BLaER1 (cell line): ENCODE results near the gene ODF4.
"Not testable (repeated sequence)": the region's sequence is repeated elsewhere in the genome, so short reads cannot be mapped to it uniquely, and the experiment has no call there.

Experiments
- H3K27ac ChIP-seq: shearing (Covaris generic); formaldehyde crosslinking; 2 replicates; pipeline ENCODE4 v1.8.1; 2022
- H3K27me3 ChIP-seq: shearing (Covaris generic); formaldehyde crosslinking; 2 replicates; pipeline ENCODE4 v1.8.1; 2022
- H3K36me3 ChIP-seq: shearing (Covaris generic); formaldehyde crosslinking; 2 replicates; pipeline ENCODE4 v1.8.1; 2022
- H3K4me1 ChIP-seq: shearing (Covaris generic); formaldehyde crosslinking; 2 replicates; pipeline ENCODE4 v1.8.1; 2022
- H3K4me2 ChIP-seq: shearing (Covaris generic); formaldehyde crosslinking; 2 replicates; pipeline ENCODE4 v1.8.1; 2022
- H3K4me3 ChIP-seq: shearing (Covaris generic); formaldehyde crosslinking; 2 replicates; pipeline ENCODE4 v1.8.1; 2022
- H3K9ac ChIP-seq: shearing (Covaris generic); formaldehyde crosslinking; 2 replicates; pipeline ENCODE4 v1.8.1; 2022
- H3K9me3 ChIP-seq: shearing (Covaris generic); formaldehyde crosslinking; 2 replicates; pipeline ENCODE4 v1.8.1; 2022
- H4K20me1 ChIP-seq: shearing (Covaris generic); formaldehyde crosslinking; 2 replicates; pipeline ENCODE4 v1.8.1; 2022
- Cebpa-rat ChIP-seq: shearing (Covaris generic); IDR thresholded peaks from 2 replicates; pipeline ENCODE4 v1.8.1; 2022

Gene ODF4

GRCh38 chr17:8377422-8377821 lies 37.8 kb downstream of the ODF4 start:
- H3K9ac ChIP-seq: no peak overlapping the region
- H3K4me1 ChIP-seq: peaks cover 66% of the 10 kb centered on the region
- H3K4me3 ChIP-seq: no peak overlapping the region
- peak overlapping the region; percentile 96; the same call in 1 of the 2 replicates for H3K4me2 ChIP-seq
- H3K36me3 ChIP-seq: peaks cover 57% of the 10 kb centered on the region
- H3K27ac ChIP-seq: peak overlapping the region; percentile 10; the same call in 1 of the 2 replicates
- TF ChIP-seq Cebpa-rat: no peak
- no peaks in the 10 kb centered on the region for H3K27me3 ChIP-seq
- no peaks in the 10 kb centered on the region for H3K9me3 ChIP-seq
- peaks cover 58% of the 10 kb centered on the region for H4K20me1 ChIP-seq

- Histone ChIP-seq H3K4me1 (peaks cover 66% of the 10 kb centered on the region), H3K36me3 (peaks cover 57% of the 10 kb centered on the region), H4K20me1 (peaks cover 62% of the 10 kb centered on the region), H3K9ac (0 out of 2 replicates have a peak overlapping the region, but pooled peaks have one; percentile 11)
- H3K9me3 ChIP-seq, H3K4me2 ChIP-seq, H3K27ac ChIP-seq, H3K4me3 ChIP-seq, H3K27me3 ChIP-seq: not testable (repeated sequence)
These were observed 38.5 kb downstream of the ODF4 start for GRCh38 chr17:8378117-8378516.

GRCh38 chr17:8380049-8380448 lies 40.4 kb downstream of the ODF4 start:
- no peaks in the 10 kb centered on the region for H3K27me3 ChIP-seq
- H3K4me1 ChIP-seq: peaks cover 75% of the 10 kb centered on the region
- H3K4me3 ChIP-seq: no peak overlapping the region; the same call in 1 of the 2 replicates
- TF ChIP-seq Cebpa-rat: no peak
- H4K20me1 ChIP-seq: peaks cover 62% of the 10 kb centered on the region
- peak overlapping the region; percentile 89 for H3K4me2 ChIP-seq
- H3K9ac ChIP-seq: peak overlapping the region; percentile 95; the same call in 1 of the 2 replicates
- H3K27ac ChIP-seq: no peak overlapping the region
- H3K9me3 ChIP-seq: no peaks in the 10 kb centered on the region
- H3K36me3 ChIP-seq: peaks cover 55% of the 10 kb centered on the region

GRCh38 chr17:8382052-8382879 lies 42.6 kb downstream of the ODF4 start:
- Histone ChIP-seq H3K4me2 (peak overlapping the region; percentile 89), H3K9me3 (no peaks in the 10 kb centered on the region), H4K20me1 (peaks cover 55% of the 10 kb centered on the region), H3K4me3 (peak overlapping the region; percentile 75), H3K27me3 (no peaks in the 10 kb centered on the region), H3K36me3 (peaks cover 49% of the 10 kb centered on the region), H3K4me1 (peaks cover 63% of the 10 kb centered on the region), H3K9ac (peak overlapping the region; percentile 95), H3K27ac (peak overlapping the region; percentile 94)
- peak; percentile 24; the same call in 1 of the 2 replicates for TF ChIP-seq Cebpa-rat

- Histone ChIP-seq H3K4me2 (peak overlapping the region; percentile 89), H3K4me3 (peak overlapping the region; percentile 75), H3K4me1 (peaks cover 57% of the 10 kb centered on the region), H3K27me3 (no peaks in the 10 kb centered on the region), H3K27ac (peak overlapping the region; percentile 94), H4K20me1 (peaks cover 50% of the 10 kb centered on the region), H3K36me3 (peaks cover 43% of the 10 kb centered on the region), H3K9ac (peak overlapping the region; percentile 95), H3K9me3 (no peaks in the 10 kb centered on the region)
- no peak for TF ChIP-seq Cebpa-rat
These were observed 43.2 kb downstream of the ODF4 start for GRCh38 chr17:8382880-8383142.

- peaks cover 39% of the 10 kb centered on the region for H3K36me3 ChIP-seq
- peak within 1 kb of the TSS; percentile 95 for H3K9ac ChIP-seq
- peak within 1 kb of the TSS; percentile 94 for H3K27ac ChIP-seq
- peaks cover 45% of the 10 kb centered on the region for H4K20me1 ChIP-seq
- peak; percentile 73 for TF ChIP-seq Cebpa-rat
- peak within 1 kb of the TSS; percentile 89 for H3K4me2 ChIP-seq
- peak within 1 kb of the TSS; percentile 75 for H3K4me3 ChIP-seq
- no peaks in the 10 kb centered on the region for H3K27me3 ChIP-seq
- peaks cover 53% of the 10 kb centered on the region for H3K4me1 ChIP-seq
- H3K9me3 ChIP-seq: no peaks in the 10 kb centered on the region
These were observed 43.6 kb downstream of the ODF4 start, which contains the start of gene RPL26 for GRCh38 chr17:8383143-8383822. RPL26 (minus strand) TSS chr17:8383193; CDS start chr17:8382310, 883 bp downstream.

- Histone ChIP-seq H3K9ac (peak overlapping the region; percentile 95; the same call in 1 of the 2 replicates), H3K4me2 (peak overlapping the region; percentile 74), H3K36me3 (peaks cover 23% of the 10 kb centered on the region), H3K4me1 (peaks cover 37% of the 10 kb centered on the region), H3K27ac (no peak overlapping the region; the same call in 1 of the 2 replicates), H3K9me3 (no peaks in the 10 kb centered on the region), H3K4me3 (no peak overlapping the region), H3K27me3 (no peaks in the 10 kb centered on the region), H4K20me1 (peaks cover 29% of the 10 kb centered on the region)
- no peak for TF ChIP-seq Cebpa-rat
These were observed 45.2 kb downstream of the ODF4 start for GRCh38 chr17:8384801-8385378.

- Histone ChIP-seq H4K20me1 (peaks cover 10% of the 10 kb centered on the region), H3K9ac (no peak overlapping the region), H3K4me1 (peaks cover 25% of the 10 kb centered on the region), H3K9me3 (no peaks in the 10 kb centered on the region), H3K36me3 (peaks cover 3% of the 10 kb centered on the region), H3K4me3 (no peak overlapping the region), H3K27ac (no peak overlapping the region), H3K4me2 (no peak overlapping the region), H3K27me3 (no peaks in the 10 kb centered on the region)
- no peak for TF ChIP-seq Cebpa-rat
These were observed 47.2 kb downstream of the ODF4 start for GRCh38 chr17:8386841-8387240.

GRCh38 chr17:8387914-8388651 lies 48.4 kb downstream of the ODF4 start:
- Histone ChIP-seq H3K9ac (no peak overlapping the region), H3K27ac (no peak overlapping the region), H3K27me3 (no peaks in the 10 kb centered on the region), H4K20me1 (no peaks in the 10 kb centered on the region), H3K36me3 (no peaks in the 10 kb centered on the region), H3K4me1 (peaks cover 27% of the 10 kb centered on the region), H3K4me3 (no peak overlapping the region), H3K4me2 (no peak overlapping the region), H3K9me3 (no peaks in the 10 kb centered on the region)
- TF ChIP-seq Cebpa-rat: no peak
